HK-2 (cell line): ENCODE measurements around the gene COPE.
"Not testable (repeated sequence)": the region's sequence is repeated elsewhere in the genome, so short reads cannot be mapped to it uniquely, and the experiment has no call there.

Experiments used
- DNase-seq: peaks from one replicate; pipeline ENCODE4 v3.0.0-alpha.2; 2018; ENCODE audit not compliant: unreplicated experiment

COPE gene

DNA sequence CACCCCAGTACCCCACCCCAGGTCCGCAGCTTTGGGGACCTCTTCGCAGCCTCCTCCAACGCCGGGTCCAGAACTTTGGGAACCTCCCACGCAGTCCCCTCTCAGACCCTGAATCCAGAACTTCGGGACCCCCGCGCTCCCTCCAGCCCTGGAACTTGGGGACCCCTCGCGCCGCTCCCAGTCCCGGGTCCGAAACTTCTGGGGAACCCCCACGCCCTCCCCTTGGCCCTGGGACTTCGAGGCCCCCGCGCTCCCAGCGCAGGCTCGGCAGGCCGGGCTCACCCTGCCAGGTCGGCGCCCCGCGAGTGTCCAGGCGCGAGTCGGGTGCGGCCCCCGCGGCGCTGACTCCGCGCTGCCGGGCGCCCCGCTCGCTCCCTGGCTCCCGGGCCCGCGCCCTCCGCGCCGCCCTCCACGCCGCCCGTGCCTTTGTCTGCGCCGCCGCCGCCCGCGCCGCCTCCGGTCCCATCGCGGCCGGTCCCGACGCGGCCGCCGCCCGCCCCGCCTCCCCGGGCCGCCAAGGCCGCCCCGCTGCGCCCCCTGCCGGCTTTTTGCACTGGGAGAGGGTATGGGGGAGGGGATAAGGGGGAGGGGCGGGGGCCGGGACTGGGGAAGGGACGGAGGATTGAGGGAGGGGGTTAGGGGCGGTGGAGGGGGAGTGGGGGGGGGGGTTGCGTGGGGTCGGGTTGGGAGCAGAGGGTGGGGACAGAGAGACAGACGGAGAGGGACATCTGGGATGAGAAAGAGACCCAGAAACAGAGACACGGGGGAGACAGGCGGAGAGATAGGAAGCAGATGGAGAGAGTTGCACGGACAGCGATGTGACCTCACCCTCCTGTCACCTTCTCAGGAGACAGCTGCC lies 21.8 kb upstream of the COPE start, which contains the start of gene HOMER3:
TSS of gene HOMER3 (minus strand) at position 449 of the 859 bp plus-strand sequence. CDS start 2,235 bp downstream, outside the sequence.
- DNase-seq = peak; percentile 77

DNA sequence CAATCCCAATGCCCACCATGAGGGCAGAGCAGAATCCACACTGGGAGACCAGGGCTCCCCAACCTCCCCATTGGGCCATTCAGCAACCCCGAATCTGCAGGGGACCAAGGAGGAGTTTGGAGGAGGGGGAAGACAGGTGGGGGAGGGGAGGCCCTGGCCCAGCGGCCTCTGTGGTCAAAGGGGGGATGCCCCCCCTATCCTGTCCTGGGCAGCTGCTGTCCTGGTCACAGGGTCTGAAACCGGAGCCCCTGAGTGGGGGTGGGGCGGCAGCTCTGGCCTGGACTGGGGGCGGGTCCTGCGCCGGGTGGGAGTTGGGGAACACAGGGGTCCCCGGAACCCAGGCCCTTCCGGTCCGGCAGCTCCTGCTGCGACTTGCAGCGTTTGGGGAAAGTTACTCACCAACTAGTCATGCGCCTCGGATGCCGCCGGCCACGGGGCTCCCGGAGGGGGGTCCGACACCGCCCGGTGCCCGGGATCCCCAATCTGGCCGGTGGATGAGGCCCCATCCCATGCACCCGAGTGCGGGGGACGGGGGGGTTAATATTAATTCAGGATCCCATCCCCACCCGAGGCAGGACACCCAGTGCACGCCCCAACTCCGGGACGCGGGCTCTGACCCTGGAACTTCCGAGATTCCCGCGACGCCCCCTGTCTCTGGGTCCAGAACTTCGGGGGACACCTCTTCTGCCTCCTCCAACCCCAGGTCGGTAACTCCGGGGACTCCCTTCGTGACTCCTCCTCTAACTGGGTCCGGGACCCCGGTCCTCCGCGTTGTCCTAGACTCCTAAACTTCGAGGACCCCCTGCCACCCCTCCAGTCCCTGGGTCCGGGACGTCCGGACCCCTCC lies 21.0 kb upstream of the COPE start:
- peak; percentile 56 for DNase-seq

- DNase-seq = no peak
Observed at GRCh38 chr19:18939163-18939562, 20.0 kb upstream of the COPE start.

- no peak for DNase-seq
Observed at GRCh38 chr19:18933297-18933696, 14.1 kb upstream of the COPE start.

- DNase-seq = no peak
Observed at GRCh38 chr19:18932216-18932841, 13.1 kb upstream of the COPE start.

GRCh38 chr19:18931316-18932162 lies 12.4 kb upstream of the COPE start:
- no peak for DNase-seq

- no peak for DNase-seq
Observed at GRCh38 chr19:18929311-18929710, 10.1 kb upstream of the COPE start.

- DNase-seq = no peak
Observed at GRCh38 chr19:18928018-18928805, 9.0 kb upstream of the COPE start.

- DNase-seq = no peak
Observed at GRCh38 chr19:18924684-18925213, 5.6 kb upstream of the COPE start.

DNA sequence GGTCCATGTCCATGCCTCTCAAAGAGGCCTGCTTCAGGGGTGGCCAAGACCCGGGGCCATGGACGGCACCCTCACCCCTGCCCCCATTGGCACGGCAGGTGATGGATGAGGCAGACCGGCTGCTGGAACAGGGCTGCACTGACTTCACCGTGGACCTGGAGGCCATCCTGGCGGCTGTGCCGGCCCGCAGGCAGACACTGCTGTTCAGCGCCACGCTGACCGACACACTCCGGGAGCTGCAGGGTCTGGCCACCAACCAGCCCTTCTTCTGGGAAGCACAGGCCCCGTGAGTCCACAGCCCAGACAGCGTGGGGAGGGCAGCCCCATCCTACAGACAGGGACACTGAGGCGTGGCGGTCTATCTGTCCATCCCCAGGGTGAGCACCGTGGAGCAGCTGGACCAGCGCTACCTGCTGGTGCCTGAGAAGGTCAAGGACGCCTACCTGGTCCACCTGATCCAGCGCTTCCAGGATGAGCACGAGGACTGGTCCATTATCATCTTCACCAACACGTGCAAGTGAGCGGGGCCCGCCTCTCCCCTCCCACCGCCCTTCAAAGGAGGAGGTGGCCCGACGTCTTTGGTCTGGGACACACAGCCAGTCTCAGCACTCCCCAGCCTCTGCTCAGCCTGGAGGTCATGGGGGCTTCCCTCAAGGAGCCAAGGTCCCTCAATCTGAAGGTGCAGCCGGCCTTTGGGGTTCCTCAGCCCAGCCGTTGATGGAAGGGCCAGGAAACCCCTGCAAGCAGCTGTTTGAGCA lies 3.2 kb upstream of the COPE start:
- no peak for DNase-seq

DNA sequence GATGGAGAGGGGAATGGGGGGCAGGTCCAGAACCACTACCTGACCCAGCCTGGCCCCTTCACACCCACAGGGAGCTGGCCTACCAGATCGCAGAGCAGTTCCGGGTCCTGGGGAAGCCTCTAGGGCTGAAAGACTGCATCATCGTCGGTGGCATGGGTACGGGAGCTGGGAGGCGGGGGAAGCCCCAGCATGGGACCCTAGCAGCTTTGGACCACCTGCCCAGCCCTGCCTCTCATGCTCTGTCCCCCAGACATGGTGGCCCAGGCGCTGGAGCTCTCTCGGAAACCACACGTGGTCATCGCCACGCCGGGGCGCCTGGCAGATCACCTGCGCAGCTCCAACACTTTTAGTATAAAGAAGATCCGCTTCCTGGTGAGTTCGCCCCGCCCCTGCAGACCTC lies 2.4 kb upstream of the COPE start:
- DNase-seq = no peak

GRCh38 chr19:18920400-18920799 lies 1.2 kb upstream of the COPE start:
- DNase-seq = no peak

DNA sequence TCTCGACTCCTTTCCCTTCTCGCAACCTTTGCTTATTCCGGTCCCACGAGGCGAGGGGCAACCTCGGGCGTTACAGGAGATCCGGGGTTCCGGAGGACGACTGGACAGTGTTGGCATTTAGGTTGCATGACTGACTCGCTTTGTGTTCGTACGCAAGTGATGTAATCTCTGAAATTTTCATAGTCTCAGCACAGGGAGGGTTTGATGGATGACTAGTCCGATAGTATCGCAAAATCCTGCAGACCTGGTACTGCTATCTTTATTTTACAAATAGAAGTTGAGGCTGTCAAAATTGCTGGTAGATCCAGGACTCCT lies 670 bp upstream of the COPE start:
- DNase-seq = no peak

- not testable (repeated sequence) for DNase-seq
Observed at GRCh38 chr19:18917593-18917992, 1.6 kb downstream of the COPE start.

GRCh38 chr19:18915639-18916038 lies 3.5 kb downstream of the COPE start:
- DNase-seq = no peak

DNA sequence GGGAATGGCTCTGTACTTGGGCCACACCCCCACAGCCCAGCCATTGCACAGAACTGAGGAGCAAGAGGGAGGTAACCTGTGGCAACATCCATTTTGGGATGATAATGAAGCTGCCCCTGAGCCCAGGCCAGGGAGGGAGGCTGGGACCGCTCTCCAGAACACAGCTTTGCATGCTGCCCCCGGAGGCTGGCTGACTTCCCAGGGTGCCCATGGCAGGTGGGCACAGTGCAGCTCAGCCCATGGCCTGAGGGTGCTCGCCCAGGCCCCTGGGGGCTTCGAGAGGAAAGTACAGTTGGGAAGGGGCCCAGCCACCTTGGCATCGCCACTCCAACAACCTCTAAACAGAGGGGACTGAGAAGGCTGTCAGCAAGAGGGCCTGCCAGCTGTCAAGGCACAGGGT lies 5.7 kb downstream of the COPE start:
- no peak for DNase-seq

- no peak for DNase-seq
Observed at GRCh38 chr19:18912933-18913332, 6.3 kb downstream of the COPE start.

- no peak for DNase-seq
Observed at GRCh38 chr19:18910801-18911436, 8.3 kb downstream of the COPE start.

GRCh38 chr19:18910010-18910409 lies 9.2 kb downstream of the COPE start:
- no peak for DNase-seq
